Caco-2 (cell line): ENCODE measurements around the gene HTT. TPM values are rescaled to one million over a fixed set of nuclear protein-coding genes. Genes with fewer than 3 reads are reported as not detected.

Experiments used
- BruUV-seq: library from RNA; stranded (reverse); fragments of 400-500 nt; replicated peaks from 2 replicates; lab custom pipeline; 2021; lab: Mats Ljungman, UMichigan
- CTCF ChIA-PET: fragments of 300-600 bp; sonication (Branson Sonifier 250); formaldehyde crosslinking; loops from one replicate; lab custom pipeline; 2022; ENCODE audit warnings: antibody characterized with exemption; lab: Charles Lee
- POLR2A ChIA-PET: fragments of 300-600 bp; sonication (Branson Sonifier 250); formaldehyde crosslinking; loops from one replicate; lab custom pipeline; 2022; ENCODE audit warnings: antibody characterized with exemption; lab: Charles Lee
- DNase-seq, 2 experiments: peaks; one replicate each; pipeline versions ENCODE4 v3.0.0 to v3.0.0-alpha.2; 2020 to 2022
- H3K27me3 ChIP-seq: replicated peaks from 2 replicates; pipeline ENCODE4 v1.6.0; 2011; ENCODE audit warnings: low read length; ENCODE audit not compliant: control insufficient read depth, insufficient read depth
- H3K36me3 ChIP-seq: 2 replicates; pipeline ENCODE4 v1.5.1; 2011; ENCODE audit warnings: low read length; ENCODE audit not compliant: control insufficient read depth, insufficient read depth
- H3K4me1 ChIP-seq: fragments of 250-450 bp; sonication (Bioruptor Pico); 2 replicates; pipeline ENCODE4 v1.5.1; 2020; ENCODE audit warnings: mild to moderate bottlenecking
- H3K4me3 ChIP-seq: 2 replicates; pipeline ENCODE4 v1.5.1; 2011; ENCODE audit warnings: low read depth, mild to moderate bottlenecking, control low read depth, low read length
- H3K9me3 ChIP-seq: fragments of 250-450 bp; sonication (Bioruptor Pico); 2 replicates; pipeline ENCODE4 v1.5.1; 2020; ENCODE audit warnings: mild to moderate bottlenecking, moderate library complexity
- H3K27ac Mint-ChIP-seq: one replicate; pipeline ENCODE4 v1.8.0; 2022; ENCODE audit warnings: mixed read lengths; ENCODE audit not compliant: unreplicated experiment
- H3K27me3 Mint-ChIP-seq: one replicate; pipeline ENCODE4 v1.8.0; 2022; ENCODE audit warnings: mixed read lengths; ENCODE audit not compliant: insufficient read depth, unreplicated experiment
- H3K36me3 Mint-ChIP-seq: one replicate; pipeline ENCODE4 v1.8.0; 2022; ENCODE audit warnings: mild to moderate bottlenecking, mixed read lengths; ENCODE audit not compliant: insufficient read depth, unreplicated experiment
- H3K4me1 Mint-ChIP-seq: one replicate; pipeline ENCODE4 v1.8.0; 2022; ENCODE audit warnings: low read depth, mixed read lengths; ENCODE audit not compliant: unreplicated experiment
- H3K4me3 Mint-ChIP-seq: one replicate; pipeline ENCODE4 v1.8.0; 2022; ENCODE audit warnings: mild to moderate bottlenecking, moderate library complexity, mixed read lengths; ENCODE audit not compliant: unreplicated experiment
- H3K9me3 Mint-ChIP-seq: one replicate; pipeline ENCODE4 v1.8.0; 2022; ENCODE audit warnings: mixed read lengths; ENCODE audit not compliant: unreplicated experiment
- intact Hi-C: fragments of 100-400 bp; cut with micrococcal nuclease; formaldehyde crosslinking; loops from one replicate; pipeline ENCODE4 v1.10.0; 2022; ENCODE audit not compliant: unreplicated experiment
- total RNA-seq: library from RNA; stranded (reverse); gene quantifications from 2 replicates; pipeline ENCODE4 v1.2.3, GENCODE V29; 2022
- TF ChIP-seq, protein P1 (sequence below), 2 experiments: fragments of 200-600 bp in 1 of 2; IDR thresholded peaks; 1 replicate in 1 of 2; 2 replicates in 1 of 2; pipeline versions ENCODE4 v1.5.1 to v1.8.0; 2011 to 2022; ENCODE audit warnings: antibody characterized with exemption in 1 of 2, control low read depth in 1 of 2, inconsistent platforms in 1 of 2, low read depth in 1 of 2, low read length in 1 of 2, mild to moderate bottlenecking in 1 of 2, moderate library complexity in 1 of 2; ENCODE audit not compliant: insufficient read depth in 1 of 2, severe bottlenecking in 1 of 2, unreplicated experiment in 1 of 2

HTT gene
- total RNA-seq, 1 experiment from 2014 or later = 63.3 TPM

- ChIA-PET CTCF (no interaction called here), POLR2A (no interaction called here)
- Histone ChIP-seq H3K27me3 (no peaks in the 10 kb centered on the region), H3K9me3 (peaks cover 8% of the 10 kb centered on the region), H3K4me3 (no peak overlapping the region), H3K4me1 (no peaks in the 10 kb centered on the region), H3K36me3 (no peaks in the 10 kb centered on the region)
- Mint-ChIP-seq H3K4me1 (no peaks in the 10 kb centered on the region), H3K4me3 (no peak overlapping the region), H3K9me3 (peaks cover 30% of the 10 kb centered on the region), H3K27me3 (no peaks in the 10 kb centered on the region), H3K27ac (no peak overlapping the region), H3K36me3 (peaks cover 6% of the 10 kb centered on the region)
- intact Hi-C loops = no loop called here
- no TSS peak for BruUV-seq
- no peak for DNase-seq
- TF ChIP-seq, protein P1, sequence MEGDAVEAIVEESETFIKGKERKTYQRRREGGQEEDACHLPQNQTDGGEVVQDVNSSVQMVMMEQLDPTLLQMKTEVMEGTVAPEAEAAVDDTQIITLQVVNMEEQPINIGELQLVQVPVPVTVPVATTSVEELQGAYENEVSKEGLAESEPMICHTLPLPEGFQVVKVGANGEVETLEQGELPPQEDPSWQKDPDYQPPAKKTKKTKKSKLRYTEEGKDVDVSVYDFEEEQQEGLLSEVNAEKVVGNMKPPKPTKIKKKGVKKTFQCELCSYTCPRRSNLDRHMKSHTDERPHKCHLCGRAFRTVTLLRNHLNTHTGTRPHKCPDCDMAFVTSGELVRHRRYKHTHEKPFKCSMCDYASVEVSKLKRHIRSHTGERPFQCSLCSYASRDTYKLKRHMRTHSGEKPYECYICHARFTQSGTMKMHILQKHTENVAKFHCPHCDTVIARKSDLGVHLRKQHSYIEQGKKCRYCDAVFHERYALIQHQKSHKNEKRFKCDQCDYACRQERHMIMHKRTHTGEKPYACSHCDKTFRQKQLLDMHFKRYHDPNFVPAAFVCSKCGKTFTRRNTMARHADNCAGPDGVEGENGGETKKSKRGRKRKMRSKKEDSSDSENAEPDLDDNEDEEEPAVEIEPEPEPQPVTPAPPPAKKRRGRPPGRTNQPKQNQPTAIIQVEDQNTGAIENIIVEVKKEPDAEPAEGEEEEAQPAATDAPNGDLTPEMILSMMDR (IDR thresholded peaks at IDR 0.05; ENCODE audit: insufficient read depth in 1 of 2, low read depth in 1 of 2, low read length in 1 of 2, severe bottlenecking in 1 of 2, unreplicated experiment in 1 of 2) = no peak
Observed at GRCh38 chr4:3054169-3054759, 20.2 kb upstream of the HTT start.

DNA sequence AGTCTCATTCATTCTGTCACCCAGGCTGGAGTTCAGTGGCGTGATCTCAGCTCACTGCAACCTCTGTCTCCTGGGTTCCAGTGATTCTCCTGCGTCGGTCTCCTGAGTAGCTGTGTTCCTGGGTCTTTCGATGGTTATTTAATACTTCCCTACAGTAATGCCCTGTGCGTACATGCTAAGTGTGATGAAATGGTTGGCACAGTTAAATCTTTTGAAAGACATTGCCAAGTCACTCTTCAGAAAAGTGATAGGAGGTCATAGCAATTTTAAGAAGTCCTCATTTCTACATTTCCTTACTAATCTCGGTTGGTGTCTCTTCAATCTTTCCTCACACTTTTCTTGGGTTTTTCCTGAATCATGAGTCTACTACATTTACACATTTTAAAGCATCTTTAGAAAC, 14.5 kb upstream of the HTT start:
- Mint-ChIP-seq H3K36me3 (no peaks in the 10 kb centered on the region), H3K9me3 (peaks cover 21% of the 10 kb centered on the region), H3K27me3 (no peaks in the 10 kb centered on the region), H3K27ac (no peak overlapping the region), H3K4me3 (no peak overlapping the region), H3K4me1 (no peaks in the 10 kb centered on the region)
- intact Hi-C loops = no loop called here
- DNase-seq = no peak
- POLR2A ChIA-PET = no interaction called here
- no TSS peak for BruUV-seq
- no peaks in the 10 kb centered on the region for H3K4me1 ChIP-seq
- CTCF ChIA-PET = no interaction called here
- TF ChIP-seq, protein P1 (IDR thresholded peaks at IDR 0.05; ENCODE audit: insufficient read depth in 1 of 2, low read depth in 1 of 2, low read length in 1 of 2, severe bottlenecking in 1 of 2, unreplicated experiment in 1 of 2) = no peak
- no peaks in the 10 kb centered on the region for H3K27me3 ChIP-seq
- no peak overlapping the region for H3K4me3 ChIP-seq
- H3K9me3 ChIP-seq = no peaks in the 10 kb centered on the region; the same call in none of the 2 replicates
- H3K36me3 ChIP-seq = no peaks in the 10 kb centered on the region

- intact Hi-C loops = no loop called here
- H3K27me3 ChIP-seq = no peaks in the 10 kb centered on the region
- ChIA-PET CTCF (no interaction called here), POLR2A (no interaction called here)
- no TSS peak for BruUV-seq
- H3K4me3 ChIP-seq = no peak overlapping the region
- no peaks in the 10 kb centered on the region for H3K4me1 ChIP-seq
- Mint-ChIP-seq H3K27ac (no peak overlapping the region), H3K36me3 (no peaks in the 10 kb centered on the region), H3K4me3 (no peak overlapping the region), H3K27me3 (no peaks in the 10 kb centered on the region), H3K9me3 (peaks cover 13% of the 10 kb centered on the region), H3K4me1 (no peaks in the 10 kb centered on the region)
- H3K9me3 ChIP-seq = no peaks in the 10 kb centered on the region; the same call in 1 of the 2 replicates
- H3K36me3 ChIP-seq = no peaks in the 10 kb centered on the region
- TF ChIP-seq, protein P1 (IDR thresholded peaks at IDR 0.05; ENCODE audit: insufficient read depth in 1 of 2, low read depth in 1 of 2, low read length in 1 of 2, severe bottlenecking in 1 of 2, unreplicated experiment in 1 of 2) = no peak
- DNase-seq = no peak
Observed at GRCh38 chr4:3060946-3061345, 13.5 kb upstream of the HTT start.
